IPS-18c (cell line): Measurements from ENCODE around the gene RABEPK.
"Not testable (repeated sequence)": the region's sequence is repeated elsewhere in the genome, so short reads cannot be mapped to it uniquely, and the experiment has no call there.

Source experiments
- H3K4me3 ChIP-seq: 2 replicates; pipeline ENCODE4 v1.7.0; 2013; ENCODE audit warnings: low read depth, mild to moderate bottlenecking, low read length, moderate library complexity; ENCODE audit not compliant: insufficient read depth
- H3K9me3 ChIP-seq: one replicate; pipeline ENCODE4 v1.6.1; 2013; ENCODE audit warnings: mild to moderate bottlenecking, low read length, moderate library complexity; ENCODE audit not compliant: control insufficient read depth, insufficient read depth

Gene RABEPK

DNA sequence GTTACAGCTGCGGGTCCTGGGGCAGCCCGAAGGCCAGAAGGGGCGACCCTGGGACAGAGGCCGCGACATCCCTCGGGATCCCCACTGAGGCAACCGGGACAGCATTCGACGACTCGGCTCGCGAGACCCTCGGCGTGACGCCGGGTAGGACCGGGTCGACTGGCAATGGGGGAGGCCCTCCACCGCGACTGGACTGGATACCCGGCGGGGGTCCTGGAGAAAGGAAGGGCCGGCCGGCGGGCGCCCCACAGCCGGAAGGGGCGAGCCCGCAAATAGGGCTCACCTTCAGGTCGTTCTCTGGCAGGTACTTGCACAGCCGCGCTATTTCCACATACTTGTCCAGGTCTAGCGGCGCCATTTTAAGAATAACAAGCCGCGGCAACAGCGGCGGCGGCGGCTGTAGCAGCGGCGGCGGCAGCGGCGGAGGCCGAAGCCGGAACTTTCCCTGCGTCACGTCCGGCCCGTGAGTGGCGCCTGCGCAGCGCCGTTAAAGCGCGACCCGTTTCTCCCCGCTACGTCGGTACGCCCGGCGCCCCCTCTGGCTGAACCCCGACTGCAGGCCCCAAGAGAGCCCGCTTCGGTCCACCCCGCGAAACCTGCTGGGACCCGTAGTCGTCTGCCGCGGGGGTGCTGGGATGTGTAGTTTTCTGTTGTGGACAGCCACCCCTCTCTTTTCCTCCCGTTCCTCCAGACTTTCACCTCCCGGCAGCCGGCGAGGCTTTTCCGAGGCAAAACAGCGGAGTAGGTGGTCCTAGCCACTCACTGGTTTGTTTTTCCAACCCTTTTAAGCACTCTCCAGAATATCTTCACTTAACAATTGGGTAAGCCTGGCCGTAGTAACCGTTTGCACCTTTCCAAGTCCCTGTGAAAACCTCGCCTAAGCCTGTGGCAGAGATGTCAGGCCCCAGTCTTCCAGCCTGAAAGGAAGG lies 10.7 kb upstream of the RABEPK start, which contains the start of gene PPP6C:
Gene PPP6C, minus strand, starts transcription at position 443 of the 929 bp plus-strand sequence. Its CDS starts 85 bp downstream, at position 358.
- peak within 1 kb of the TSS; percentile 96 for H3K4me3 ChIP-seq
- H3K9me3 ChIP-seq, result no peaks in the 10 kb centered on the region

DNA sequence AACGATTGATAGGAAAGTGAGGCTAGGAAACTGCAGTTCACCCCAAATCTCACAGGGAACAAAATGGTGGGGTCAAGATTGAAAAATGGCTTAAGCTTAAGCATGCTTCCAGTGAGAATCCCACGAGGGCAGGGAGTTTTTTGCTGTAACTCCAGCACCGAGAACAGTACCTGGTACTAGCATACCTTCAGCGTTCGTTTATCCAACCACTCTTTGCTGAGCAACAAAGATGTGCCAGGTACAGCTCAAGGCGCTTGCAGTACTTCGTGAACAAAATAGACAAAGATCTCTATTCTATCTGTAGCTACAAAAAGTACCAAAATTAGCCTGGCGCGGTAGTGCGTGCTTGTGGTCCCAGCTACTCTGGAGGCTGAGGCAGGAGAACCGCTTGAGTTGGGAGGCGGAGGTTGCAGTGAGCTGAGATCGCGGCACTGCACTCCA lies 10.0 kb upstream of the RABEPK start:
- no peaks in the 10 kb centered on the region for H3K9me3 ChIP-seq

DNA sequence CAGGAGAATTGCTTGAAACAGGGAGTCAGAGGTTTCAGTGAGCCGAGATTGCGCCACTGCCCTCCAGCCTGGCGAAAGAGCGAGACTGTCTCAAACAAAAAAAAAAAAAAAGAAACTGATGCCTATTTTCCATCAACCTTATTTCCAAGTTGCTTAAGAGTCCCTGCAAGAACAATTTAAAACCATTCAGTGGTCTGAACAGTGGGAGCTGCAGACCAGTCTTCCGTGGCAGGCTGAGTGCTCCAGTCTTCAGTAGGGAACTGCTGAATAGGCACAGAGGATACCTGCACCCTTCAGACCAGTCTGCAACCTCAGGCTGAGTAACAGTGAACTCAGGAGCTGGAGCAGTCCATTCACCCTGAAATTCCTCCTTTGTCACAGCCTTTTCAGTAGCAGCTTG lies 5.9 kb upstream of the RABEPK start:
- not testable (repeated sequence) for H3K9me3 ChIP-seq, H3K4me3 ChIP-seq

More for the DNA sequence above, 10.0 kb upstream of the RABEPK start:
- peak overlapping the region; percentile 96 for H3K4me3 ChIP-seq

DNA sequence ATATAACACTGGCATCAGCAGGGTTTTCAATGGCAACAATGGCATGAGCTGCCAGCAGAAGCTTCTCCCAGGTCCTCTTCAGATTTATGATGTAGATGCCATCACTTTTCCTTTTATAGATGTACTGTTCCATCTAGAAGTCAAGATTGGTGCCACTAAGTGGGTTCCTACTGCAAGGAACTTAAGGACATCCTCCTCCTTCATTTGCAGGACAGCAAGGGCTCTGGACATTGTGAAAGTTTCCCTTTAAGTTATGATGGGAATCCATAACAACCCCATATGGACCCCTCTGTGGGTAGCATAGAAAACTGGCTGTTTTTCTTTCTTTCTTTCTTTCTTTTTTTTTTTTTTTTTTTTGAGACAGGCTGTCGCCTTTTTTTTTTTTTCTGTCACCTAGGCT lies 4.8 kb upstream of the RABEPK start:
- not testable (repeated sequence) for H3K4me3 ChIP-seq, H3K9me3 ChIP-seq

DNA sequence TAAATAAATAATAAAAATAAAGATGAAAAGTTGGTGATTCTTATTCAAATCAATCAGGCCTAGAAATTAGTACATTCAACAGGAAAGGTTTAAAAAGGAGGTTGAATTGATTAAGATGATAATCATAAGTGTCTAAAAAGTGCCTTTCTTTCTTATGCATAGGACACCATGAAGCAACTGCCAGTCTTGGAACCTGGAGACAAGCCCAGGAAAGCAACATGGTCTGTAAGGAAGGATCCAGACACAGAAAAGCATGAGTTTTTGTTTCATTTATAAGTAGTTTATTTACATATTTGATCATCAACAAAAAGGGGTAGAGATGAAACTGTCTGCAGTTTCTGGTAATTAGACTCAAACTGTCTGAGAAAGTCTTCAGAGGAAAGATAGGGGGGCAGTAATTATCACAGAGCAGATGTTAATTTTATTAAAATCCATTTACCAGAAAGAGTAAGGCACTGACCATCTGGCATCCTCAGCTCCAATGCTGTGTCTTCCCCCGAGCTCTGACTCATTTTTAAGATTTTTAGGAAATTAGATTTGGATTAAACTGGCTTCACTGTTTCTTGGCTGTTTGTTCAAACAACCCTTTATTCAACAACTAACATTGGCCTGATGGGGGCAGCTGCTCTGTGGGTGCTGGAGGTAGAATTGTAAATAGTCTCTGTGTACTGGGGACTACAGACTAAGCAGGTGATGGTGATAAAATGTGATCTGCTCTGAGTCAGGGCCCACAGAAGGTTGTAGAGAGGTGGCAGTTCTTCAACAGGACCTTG lies 2.7 kb downstream of the RABEPK start:
- Histone ChIP-seq H3K4me3 (no peak overlapping the region), H3K9me3 (no peaks in the 10 kb centered on the region)

DNA sequence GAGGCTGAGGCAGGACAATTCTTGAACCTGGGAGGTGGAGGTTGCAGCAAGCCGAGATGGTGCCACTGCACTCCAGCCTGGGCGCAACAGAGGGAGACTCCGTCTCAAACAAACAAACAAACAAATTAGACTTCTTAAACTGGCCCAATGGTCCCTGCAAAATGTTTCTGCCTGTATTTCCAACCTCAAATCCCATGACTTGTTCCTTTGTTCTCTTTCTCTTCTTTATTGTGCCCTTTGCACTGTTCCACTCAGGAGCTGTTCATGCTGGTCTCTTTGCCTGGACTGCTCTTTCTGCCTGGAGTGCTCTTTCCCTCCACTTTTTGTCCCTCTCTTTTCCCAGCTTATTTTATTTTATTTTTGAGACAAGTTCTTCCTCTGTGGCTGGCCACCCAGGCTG lies 4.1 kb downstream of the RABEPK start:
- no peaks in the 10 kb centered on the region for H3K9me3 ChIP-seq
- no peak overlapping the region for H3K4me3 ChIP-seq

DNA sequence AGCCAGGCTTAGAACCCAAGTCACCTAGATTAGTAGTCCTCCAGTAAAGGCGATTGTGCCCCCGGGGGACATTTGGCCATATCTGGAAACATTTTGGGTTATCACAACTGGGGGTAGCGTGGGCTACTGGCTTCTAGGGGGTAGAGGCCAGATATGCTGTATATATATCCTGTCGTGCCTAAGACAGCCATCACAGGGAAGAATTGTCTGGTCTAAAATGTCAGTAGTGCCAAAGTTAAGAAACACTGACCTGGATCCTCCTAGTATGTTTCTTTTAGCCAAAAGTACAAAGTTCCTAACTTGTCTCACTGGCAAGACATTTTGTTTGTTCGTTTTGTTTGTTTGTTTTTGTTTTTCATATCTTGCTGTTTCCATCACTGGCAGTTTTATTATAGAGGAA lies 13.8 kb downstream of the RABEPK start:
- Histone ChIP-seq H3K9me3 (no peaks in the 10 kb centered on the region), H3K4me3 (no peak overlapping the region)

DNA sequence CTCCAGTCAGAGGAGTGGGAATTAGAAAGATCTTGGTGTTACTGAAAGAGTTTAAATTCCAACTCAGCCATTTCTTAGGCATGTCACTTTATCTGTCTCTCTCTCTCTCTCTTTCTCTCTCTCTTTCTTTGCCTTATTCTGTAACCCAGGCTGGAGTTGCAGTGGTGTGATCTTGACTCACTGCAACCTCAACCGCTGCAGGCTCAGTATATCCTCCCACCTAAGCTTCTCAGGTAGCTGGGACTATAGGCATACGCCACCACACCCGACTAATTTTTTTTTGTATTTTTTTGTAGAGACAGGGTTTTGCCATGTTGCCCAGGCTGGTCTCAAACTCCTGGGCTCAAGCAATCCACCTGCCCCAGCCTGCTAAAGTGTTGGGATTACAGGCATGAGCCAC lies 18.3 kb downstream of the RABEPK start:
- no peak overlapping the region for H3K4me3 ChIP-seq
- no peaks in the 10 kb centered on the region for H3K9me3 ChIP-seq

DNA sequence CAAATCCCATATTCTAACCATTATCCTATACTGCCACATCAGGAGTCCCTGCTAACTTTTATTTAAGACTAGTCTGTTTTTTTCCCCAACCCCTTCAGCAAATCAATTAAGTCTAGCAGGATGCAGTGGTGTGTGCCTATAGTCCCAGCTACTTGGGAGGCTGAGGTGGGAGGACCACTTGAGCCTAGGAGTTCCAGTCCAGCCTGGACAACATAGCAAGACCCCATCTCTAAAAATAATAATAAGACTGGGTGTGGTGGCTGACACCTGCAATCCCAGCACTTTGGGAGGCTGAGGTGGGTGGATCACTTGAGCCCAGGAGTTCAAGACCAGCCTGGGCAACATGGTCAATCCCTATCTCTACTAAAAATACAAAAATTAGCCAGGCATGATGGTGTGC lies 24.5 kb downstream of the RABEPK start:
- not testable (repeated sequence) for H3K4me3 ChIP-seq, H3K9me3 ChIP-seq

DNA sequence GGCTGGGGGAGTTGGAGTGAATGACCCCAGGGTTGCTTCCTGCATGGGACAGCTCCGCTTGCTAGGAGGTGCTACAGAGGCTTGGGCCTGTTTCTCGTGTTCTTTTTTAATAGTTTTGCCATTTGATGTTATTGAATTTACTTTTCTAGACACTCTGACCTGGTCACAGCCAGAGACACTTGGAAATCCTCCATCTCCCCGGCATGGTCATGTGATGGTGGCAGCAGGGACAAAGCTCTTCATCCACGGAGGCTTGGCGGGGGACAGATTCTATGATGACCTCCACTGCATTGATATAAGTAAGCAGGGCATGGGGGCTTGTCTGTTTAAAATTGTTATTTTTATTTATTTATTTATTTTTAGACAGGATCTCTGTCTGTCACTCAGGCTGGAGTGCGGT lies 27.4 kb downstream of the RABEPK start:
- Histone ChIP-seq H3K4me3 (no peak overlapping the region), H3K9me3 (no peaks in the 10 kb centered on the region)

DNA sequence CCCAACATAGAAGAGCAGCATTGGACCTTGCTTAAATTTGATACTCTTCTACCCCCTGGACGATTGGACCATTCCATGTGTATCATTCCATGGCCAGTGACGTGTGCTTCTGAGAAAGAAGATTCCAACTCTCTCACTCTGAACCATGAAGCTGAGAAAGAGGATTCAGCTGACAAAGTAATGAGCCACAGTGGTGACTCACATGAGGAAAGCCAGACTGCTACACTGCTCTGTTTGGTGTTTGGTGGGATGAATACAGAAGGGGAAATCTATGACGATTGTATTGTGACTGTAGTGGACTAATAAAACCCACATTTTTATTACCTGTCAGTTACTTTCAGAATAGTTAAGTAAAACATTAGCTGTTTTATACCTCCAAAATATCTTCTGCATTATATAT lies 33.3 kb downstream of the RABEPK start:
- Histone ChIP-seq H3K9me3 (no peaks in the 10 kb centered on the region), H3K4me3 (no peak overlapping the region)

DNA sequence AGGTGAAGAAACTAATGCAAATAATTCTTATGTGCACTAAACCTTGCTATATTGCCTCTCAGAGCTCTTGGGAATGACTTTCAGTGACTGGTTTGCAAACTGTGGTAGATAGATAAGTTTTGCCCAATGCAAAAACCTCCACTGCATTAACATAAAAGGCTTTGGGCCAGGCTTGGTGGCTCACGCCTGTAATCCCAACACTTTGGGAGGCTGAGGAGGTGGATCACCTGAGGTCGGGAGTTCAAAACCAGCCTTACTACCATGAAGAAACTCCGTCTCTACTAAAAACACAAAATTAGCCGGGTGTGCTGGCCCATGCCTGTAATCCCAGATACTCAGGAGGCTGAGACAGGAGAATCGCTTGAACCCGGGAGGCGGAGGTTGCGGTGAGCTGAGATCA lies 33.8 kb downstream of the RABEPK start:
- not testable (repeated sequence) for H3K9me3 ChIP-seq, H3K4me3 ChIP-seq

DNA sequence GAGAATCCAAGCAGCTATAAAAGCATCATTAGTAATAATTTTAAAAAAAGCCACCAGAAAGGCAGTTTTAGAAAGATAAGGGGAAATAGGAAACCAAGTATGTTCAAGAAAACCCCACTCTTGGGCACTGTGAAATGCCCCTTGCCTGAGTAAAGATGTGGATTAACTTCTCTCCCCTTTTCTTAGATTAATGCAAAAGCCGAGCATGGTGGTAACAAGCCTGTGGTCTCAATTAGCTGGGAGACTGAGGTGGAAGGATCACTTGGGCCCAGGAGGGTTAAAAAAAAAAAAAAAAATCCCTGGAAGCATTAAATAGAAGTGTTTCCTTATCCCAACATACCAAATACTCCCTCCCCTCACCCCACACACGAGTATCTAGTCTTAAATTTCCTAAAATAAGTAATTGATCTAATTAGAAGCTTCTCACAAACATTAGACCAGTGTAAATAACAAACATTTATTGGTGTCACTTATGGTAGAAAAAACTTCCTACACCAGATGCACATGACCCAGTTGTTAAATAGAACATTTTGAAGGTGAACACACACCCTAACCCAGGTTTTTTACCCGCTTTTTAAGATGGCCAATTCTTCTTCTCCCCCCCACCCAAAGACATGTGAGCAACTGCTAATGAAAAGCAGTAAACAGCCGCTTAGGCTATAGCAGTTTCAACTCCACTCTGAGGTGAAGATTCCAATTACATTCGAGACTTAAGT lies 35.6 kb downstream of the RABEPK start:
- Histone ChIP-seq H3K4me3 (no peak overlapping the region), H3K9me3 (no peaks in the 10 kb centered on the region)

DNA sequence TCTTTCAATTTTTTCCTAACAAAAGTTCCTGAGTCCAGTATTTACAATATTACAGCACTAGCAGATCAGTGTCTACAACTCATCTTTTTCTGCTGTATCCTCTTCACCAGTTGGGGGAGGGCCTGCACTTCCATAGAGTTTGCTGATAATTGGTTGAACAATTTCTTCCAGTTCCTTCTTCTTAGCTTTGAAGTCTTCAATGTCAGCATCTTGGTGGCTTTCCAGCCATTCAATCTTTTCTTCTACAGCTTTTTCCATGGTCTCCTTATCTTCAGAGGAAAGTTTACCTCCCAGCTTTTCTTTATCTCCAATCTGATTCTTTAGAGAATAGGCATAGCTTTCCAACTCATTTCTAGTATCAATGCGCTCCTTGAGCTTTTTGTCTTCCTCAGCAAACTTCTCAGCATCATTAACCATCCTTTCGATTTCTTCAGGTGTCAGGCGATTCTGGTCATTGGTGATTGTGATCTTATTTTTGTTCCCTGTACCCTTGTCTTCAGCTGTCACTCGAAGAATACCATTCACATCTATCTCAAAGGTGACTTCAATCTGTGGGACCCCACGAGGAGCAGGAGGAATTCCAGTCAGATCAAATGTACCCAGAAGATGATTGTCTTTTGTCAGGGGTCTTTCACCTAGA lies 36.3 kb downstream of the RABEPK start:
- not testable (repeated sequence) for H3K4me3 ChIP-seq, H3K9me3 ChIP-seq

DNA sequence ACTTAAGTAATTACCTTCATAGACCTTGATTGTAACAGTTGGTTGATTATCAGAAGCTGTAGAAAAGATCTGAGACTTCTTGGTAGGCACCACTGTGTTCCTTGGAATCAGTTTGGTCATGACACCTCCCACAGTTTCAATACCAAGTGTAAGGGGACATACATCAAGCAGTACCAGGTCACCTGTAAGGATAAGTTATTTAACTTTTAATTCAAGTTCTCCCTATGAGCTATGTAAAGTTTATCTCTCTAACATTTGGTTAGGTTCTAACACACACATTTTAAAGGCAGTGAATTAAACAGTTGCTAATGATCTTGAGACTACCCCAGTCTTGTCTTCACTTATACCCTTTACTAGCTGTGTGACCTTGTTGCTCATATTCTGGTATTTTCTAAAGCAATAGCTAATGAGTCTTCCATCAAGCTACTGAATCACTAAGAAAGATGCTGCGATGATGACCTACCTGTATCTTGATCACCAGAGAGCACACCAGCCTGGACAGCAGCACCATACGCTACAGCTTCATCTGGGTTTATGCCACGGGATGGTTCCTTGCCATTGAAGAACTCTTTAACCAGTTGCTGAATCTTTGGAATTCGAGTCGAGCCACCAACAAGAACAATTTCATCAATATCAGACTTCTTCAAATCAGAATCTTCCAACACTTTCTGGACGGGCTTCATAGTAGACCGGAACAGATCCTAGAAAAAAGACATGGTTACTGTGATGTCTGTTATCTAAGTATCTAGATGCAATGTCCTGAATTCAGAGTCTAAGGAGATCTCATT lies 38.0 kb downstream of the RABEPK start:
- H3K4me3 ChIP-seq, result no peak overlapping the region

DNA sequence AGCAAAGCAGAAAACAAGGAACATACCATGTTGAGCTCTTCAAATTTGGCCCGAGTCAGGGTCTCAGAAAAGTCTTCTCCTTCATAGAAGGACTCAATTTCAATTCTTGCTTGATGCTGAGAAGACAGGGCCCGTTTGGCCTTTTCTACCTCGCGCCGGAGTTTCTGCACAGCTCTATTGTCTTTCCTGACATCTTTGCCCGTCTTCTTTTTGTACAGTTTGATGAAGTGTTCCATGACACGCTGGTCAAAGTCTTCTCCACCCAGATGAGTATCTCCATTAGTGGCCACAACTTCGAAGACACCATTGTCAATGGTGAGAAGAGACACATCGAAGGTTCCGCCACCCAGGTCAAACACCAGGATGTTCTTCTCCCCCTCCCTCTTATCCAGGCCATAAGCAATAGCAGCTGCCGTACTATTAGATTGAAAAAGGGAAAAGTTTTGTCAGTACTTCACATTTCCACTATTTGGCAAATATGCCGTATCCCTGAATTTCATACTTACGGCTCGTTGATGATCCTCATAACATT lies 38.6 kb downstream of the RABEPK start:
- no peak overlapping the region for H3K4me3 ChIP-seq
- no peaks in the 10 kb centered on the region for H3K9me3 ChIP-seq

More for the DNA sequence above, 38.0 kb downstream of the RABEPK start:
- no peaks in the 10 kb centered on the region for H3K9me3 ChIP-seq
